ENCODE data around the gene SPATA4.

DNA sequence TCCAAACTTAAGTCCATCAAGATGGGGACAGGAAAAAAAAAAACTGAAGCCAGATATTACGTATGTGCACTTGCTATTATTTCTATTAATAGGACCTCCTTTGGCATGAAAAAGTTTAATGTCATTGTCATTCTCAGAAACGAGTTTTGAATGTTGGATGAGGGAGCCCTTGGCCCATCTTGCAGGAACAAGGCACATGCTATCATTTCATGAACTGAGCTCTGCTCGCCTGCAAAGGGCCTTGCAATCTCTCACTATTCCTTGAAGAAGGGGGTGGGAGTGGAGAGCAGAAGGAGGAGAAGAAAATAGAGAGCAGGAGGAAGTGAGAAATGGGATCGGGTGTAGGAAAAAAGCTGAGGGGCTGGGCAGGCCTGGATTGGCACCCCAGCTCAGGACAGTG is 34.3 kb upstream of the SPATA4 start:
- TF ChIP-seq, protein P1, sequence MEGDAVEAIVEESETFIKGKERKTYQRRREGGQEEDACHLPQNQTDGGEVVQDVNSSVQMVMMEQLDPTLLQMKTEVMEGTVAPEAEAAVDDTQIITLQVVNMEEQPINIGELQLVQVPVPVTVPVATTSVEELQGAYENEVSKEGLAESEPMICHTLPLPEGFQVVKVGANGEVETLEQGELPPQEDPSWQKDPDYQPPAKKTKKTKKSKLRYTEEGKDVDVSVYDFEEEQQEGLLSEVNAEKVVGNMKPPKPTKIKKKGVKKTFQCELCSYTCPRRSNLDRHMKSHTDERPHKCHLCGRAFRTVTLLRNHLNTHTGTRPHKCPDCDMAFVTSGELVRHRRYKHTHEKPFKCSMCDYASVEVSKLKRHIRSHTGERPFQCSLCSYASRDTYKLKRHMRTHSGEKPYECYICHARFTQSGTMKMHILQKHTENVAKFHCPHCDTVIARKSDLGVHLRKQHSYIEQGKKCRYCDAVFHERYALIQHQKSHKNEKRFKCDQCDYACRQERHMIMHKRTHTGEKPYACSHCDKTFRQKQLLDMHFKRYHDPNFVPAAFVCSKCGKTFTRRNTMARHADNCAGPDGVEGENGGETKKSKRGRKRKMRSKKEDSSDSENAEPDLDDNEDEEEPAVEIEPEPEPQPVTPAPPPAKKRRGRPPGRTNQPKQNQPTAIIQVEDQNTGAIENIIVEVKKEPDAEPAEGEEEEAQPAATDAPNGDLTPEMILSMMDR (IDR thresholded peaks at IDR 0.05 in 2 of 3, conservative IDR thresholded peaks at IDR 0.05 in 1 of 3; ENCODE audit: borderline replicate concordance in 1 of 3, insufficient read depth in 1 of 3, low read depth in 2 of 3, low read length in 2 of 3): no peak
- TF ChIP-seq POLR2AphosphoS5 (IDR thresholded peaks at IDR 0.05; ENCODE audit: low read depth, low read length): no peak
- no peak for TF ChIP-seq ZNF274 (IDR thresholded peaks at IDR 0.05; ENCODE audit: low read depth, low read length)
- TF ChIP-seq EZH2phosphoT487 (IDR thresholded peaks at IDR 0.05; ENCODE audit: borderline replicate concordance): no peak
- TF ChIP-seq JUND (IDR thresholded peaks at IDR 0.05): no peak
- no peak for TF ChIP-seq POLR2A (IDR thresholded peaks at IDR 0.05; ENCODE audit: borderline replicate concordance, extremely low read depth, insufficient read depth, insufficient read length)
- TF ChIP-seq SP1 (IDR thresholded peaks at IDR 0.05; ENCODE audit: low read depth): no peak
- TF ChIP-seq ZFX (IDR thresholded peaks at IDR 0.05): no peak
- no peak for TF ChIP-seq REST (IDR thresholded peaks at IDR 0.05; ENCODE audit: low read depth)

All from HCT116 (cell line).